ENCODE measurements around the gene LONRF3. TPM values are rescaled to one million over a fixed set of nuclear protein-coding genes. Genes with fewer than 3 reads are reported as not detected.
"Not testable (repeated sequence)": the region's sequence is repeated elsewhere in the genome, so short reads cannot be mapped to it uniquely, and the experiment has no call there.

Gene LONRF3
- polyA plus RNA-seq, 3 donors, result 1.2 to 4.9 (median 1.6) TPM

DNA sequence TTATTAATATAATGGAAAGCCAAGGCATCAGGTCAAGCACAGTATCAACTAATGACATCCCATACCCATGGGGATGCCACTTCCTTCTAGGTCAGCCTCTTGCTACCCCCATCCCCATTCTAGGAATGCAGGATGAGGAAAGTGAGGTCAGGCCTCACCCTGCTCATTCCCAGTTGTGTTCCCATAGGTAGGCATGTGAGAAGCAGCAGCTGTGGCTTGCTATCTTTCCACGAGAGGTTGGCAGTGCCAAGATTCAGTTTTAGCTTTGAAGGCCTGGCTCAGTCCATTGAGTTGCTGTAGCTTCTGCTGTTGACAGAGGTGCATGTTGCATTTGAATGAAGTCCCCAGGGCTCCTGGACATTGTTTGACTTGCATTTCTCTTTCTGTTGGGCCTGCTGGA, 15.5 kb downstream of the LONRF3 start:
- no peaks in the 10 kb centered on the region for H3K79me2 ChIP-seq (ENCODE audit: insufficient read depth, low read length)
- peaks cover 25 to 64% of the 10 kb centered on the region in 2 donors for H3K36me3 ChIP-seq (replicated peaks in 1 of 2; ENCODE audit: control insufficient read depth in 1 of 2, insufficient read depth in 2 of 2, low read length in 2 of 2)
- no peak for DNase-seq
- H3K27ac ChIP-seq (ENCODE audit: low read depth in 1 of 2, low read length in 2 of 2), result no peak overlapping the region
- Mint-ChIP-seq H3K27me3 (ENCODE audit: low read depth in 3 of 3) (peaks cover 0 to 16% (median 2%) of the 10 kb centered on the region in 3 donors), H3K27ac (no peak overlapping the region), H3K9me3 (peaks cover 0 to 7% (median 6%) of the 10 kb centered on the region in 7 donors), H3K4me3 (no peak overlapping the region), H3K36me3 (peaks cover 69 to 75% of the 10 kb centered on the region in 2 donors), H3K4me1 (peaks cover 18% of the 10 kb centered on the region)
- intact Hi-C loops (cut with micrococcal nuclease), result no loop called here
- H4K20me1 ChIP-seq (ENCODE audit: insufficient read depth, low read length), result peaks cover 3% of the 10 kb centered on the region
- H3K27me3 ChIP-seq (ENCODE audit: control insufficient read depth in 2 of 2, insufficient read depth in 2 of 2, low read length in 2 of 2), result no peaks in the 10 kb centered on the region
- H3K9me3 ChIP-seq (replicated peaks in 1 of 2; ENCODE audit: control insufficient read depth in 1 of 2, insufficient read depth in 1 of 2, low read length in 2 of 2), result no peaks in the 10 kb centered on the region
- H3K4me3 ChIP-seq (replicated peaks in 1 of 3; ENCODE audit: low read depth in 2 of 3, low read length in 3 of 3), result no peak overlapping the region
- TF ChIP-seq CTCF (IDR thresholded peaks at IDR 0.05), result no peak
- H2AFZ ChIP-seq (ENCODE audit: insufficient read depth, low read depth, low read length, poor library complexity, severe bottlenecking), result no peak overlapping the region
- H3K4me1 ChIP-seq (ENCODE audit: control insufficient read depth in 1 of 2, insufficient read depth in 2 of 2, low read length in 2 of 2), result peaks cover 0 to 3% of the 10 kb centered on the region in 2 donors
- WGBS (ENCODE audit: insufficient coverage), result 100% methylated on average over 1 of the region's 1 CpG
- no peak overlapping the region for H3K4me2 ChIP-seq (replicated peaks; ENCODE audit: extremely low read depth, low read length, poor library complexity, severe bottlenecking)
- H3K9ac ChIP-seq (ENCODE audit: insufficient read depth, low read length, poor library complexity, severe bottlenecking), result no peak overlapping the region

DNA sequence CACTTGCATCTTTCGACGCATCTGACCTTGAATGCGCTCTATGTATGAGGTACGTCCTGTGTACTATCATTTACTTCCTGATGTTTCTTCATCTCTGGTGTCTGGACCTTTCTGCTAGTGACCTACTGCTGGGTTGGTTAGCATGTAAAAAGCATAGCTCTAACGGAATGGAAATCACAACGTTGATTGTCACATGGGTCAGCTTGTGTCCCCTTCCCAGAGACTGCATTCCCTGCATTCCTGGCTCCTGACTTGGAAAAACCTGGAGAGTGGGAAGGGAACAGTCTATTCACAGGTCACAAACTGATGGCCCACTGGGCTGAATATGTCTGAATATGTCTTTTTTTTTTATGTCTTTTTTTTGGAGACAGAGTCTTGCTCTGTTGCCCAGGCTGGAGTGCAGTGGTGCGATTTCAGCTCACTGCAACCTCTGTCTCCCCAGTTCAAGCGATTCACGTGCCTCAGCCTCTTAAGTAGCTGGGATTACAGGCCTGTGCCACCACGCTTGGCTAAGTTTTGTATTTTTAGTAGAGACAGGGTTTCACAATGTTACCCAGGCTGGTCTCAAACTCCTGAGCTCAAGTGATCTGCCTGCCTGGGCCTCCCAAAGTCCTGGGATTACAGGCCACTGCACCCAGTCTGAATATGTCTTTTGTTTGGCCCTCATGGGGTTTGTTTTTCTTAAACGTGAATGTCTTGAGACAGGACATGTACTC, 16.3 kb downstream of the LONRF3 start:
- no peaks in the 10 kb centered on the region for H3K27me3 ChIP-seq (ENCODE audit: control insufficient read depth in 2 of 2, insufficient read depth in 2 of 2, low read length in 2 of 2)
- H3K27me3 Mint-ChIP-seq (ENCODE audit: low read depth in 3 of 3), result peaks cover 0 to 14% (median 2%) of the 10 kb centered on the region in 3 donors
- no CpG with 5 or more reads among the region's 11 CpGs for WGBS (ENCODE audit: insufficient coverage)
- H3K27ac Mint-ChIP-seq, result no peak overlapping the region
- no peaks in the 10 kb centered on the region for H3K9me3 ChIP-seq (replicated peaks in 1 of 2; ENCODE audit: control insufficient read depth in 1 of 2, insufficient read depth in 1 of 2, low read length in 2 of 2)
- no peak overlapping the region for H3K9ac ChIP-seq (ENCODE audit: insufficient read depth, low read length, poor library complexity, severe bottlenecking)
- peaks cover 2 to 8% (median 6%) of the 10 kb centered on the region in 7 donors for H3K9me3 Mint-ChIP-seq
- peaks cover 18% of the 10 kb centered on the region for H3K4me1 Mint-ChIP-seq
- no peak for TF ChIP-seq CTCF (IDR thresholded peaks at IDR 0.05)
- no peak overlapping the region for H3K27ac ChIP-seq (ENCODE audit: low read depth in 1 of 2, low read length in 2 of 2)
- no peaks in the 10 kb centered on the region for H3K79me2 ChIP-seq (ENCODE audit: insufficient read depth, low read length)
- no peak overlapping the region for H2AFZ ChIP-seq (ENCODE audit: insufficient read depth, low read depth, low read length, poor library complexity, severe bottlenecking)
- H3K36me3 Mint-ChIP-seq, result peaks cover 70 to 73% of the 10 kb centered on the region in 2 donors
- H3K4me1 ChIP-seq (ENCODE audit: control insufficient read depth in 1 of 2, insufficient read depth in 2 of 2, low read length in 2 of 2), result peaks cover 0 to 3% of the 10 kb centered on the region in 2 donors
- H3K4me2 ChIP-seq (replicated peaks; ENCODE audit: extremely low read depth, low read length, poor library complexity, severe bottlenecking), result no peak overlapping the region
- no peak overlapping the region for H3K4me3 ChIP-seq (replicated peaks in 1 of 3; ENCODE audit: low read depth in 2 of 3, low read length in 3 of 3)
- H3K36me3 ChIP-seq (replicated peaks in 1 of 2; ENCODE audit: control insufficient read depth in 1 of 2, insufficient read depth in 2 of 2, low read length in 2 of 2), result peaks cover 22 to 56% of the 10 kb centered on the region in 2 donors
- H4K20me1 ChIP-seq (ENCODE audit: insufficient read depth, low read length), result no peaks in the 10 kb centered on the region
- DNase-seq, result no peak
- intact Hi-C loops (cut with micrococcal nuclease), result no loop called here
- H3K4me3 Mint-ChIP-seq, result no peak overlapping the region

- H3K4me2 ChIP-seq (replicated peaks; ENCODE audit: extremely low read depth, low read length, poor library complexity, severe bottlenecking); H3K4me3 Mint-ChIP-seq; intact Hi-C loops (cut with micrococcal nuclease); H3K9me3 Mint-ChIP-seq; DNase-seq; H3K9me3 ChIP-seq (replicated peaks in 1 of 2; ENCODE audit: control insufficient read depth in 1 of 2, insufficient read depth in 1 of 2, low read length in 2 of 2); H3K27me3 ChIP-seq (ENCODE audit: control insufficient read depth in 2 of 2, insufficient read depth in 2 of 2, low read length in 2 of 2); H3K27ac Mint-ChIP-seq; H3K27ac ChIP-seq (ENCODE audit: low read depth in 1 of 2, low read length in 2 of 2); H4K20me1 ChIP-seq (ENCODE audit: insufficient read depth, low read length); H3K4me3 ChIP-seq (replicated peaks in 1 of 3; ENCODE audit: low read depth in 2 of 3, low read length in 3 of 3); H2AFZ ChIP-seq (ENCODE audit: insufficient read depth, low read depth, low read length, poor library complexity, severe bottlenecking); H3K4me1 ChIP-seq (ENCODE audit: control insufficient read depth in 1 of 2, insufficient read depth in 2 of 2, low read length in 2 of 2); H3K79me2 ChIP-seq (ENCODE audit: insufficient read depth, low read length); H3K9ac ChIP-seq (ENCODE audit: insufficient read depth, low read length, poor library complexity, severe bottlenecking): not testable (repeated sequence)
- H3K36me3 Mint-ChIP-seq, result peaks cover 56 to 57% of the 10 kb centered on the region in 2 donors
- peaks cover 18% of the 10 kb centered on the region for H3K4me1 Mint-ChIP-seq
- H3K27me3 Mint-ChIP-seq (ENCODE audit: low read depth in 3 of 3), result peaks cover 0 to 16% (median 2%) of the 10 kb centered on the region in 3 donors
- 100% methylated on average over 1 of the region's 4 CpGs for WGBS (ENCODE audit: insufficient coverage)
- H3K36me3 ChIP-seq (replicated peaks in 1 of 2; ENCODE audit: control insufficient read depth in 1 of 2, insufficient read depth in 2 of 2, low read length in 2 of 2), result peaks cover 19 to 38% of the 10 kb centered on the region in 2 donors
Measured at GRCh38 chrX:118992441-118993121, 18.2 kb downstream of the LONRF3 start.
